ENCODE results near the gene C1orf21. TPM values are rescaled to one million over a fixed set of nuclear protein-coding genes. Genes with fewer than 3 reads are reported as not detected.
A peak's percentile ranks its signal among the peaks of the same experiment; 100 is the strongest.

C1orf21 gene
- total RNA-seq, 1 experiment from 2014 or later: 7.5 TPM

GRCh38 chr1:184370850-184371249 lies 16.0 kb upstream of the C1orf21 start:
- Histone ChIP-seq H3K27ac (no peak overlapping the region), H3K4me1 (no peaks in the 10 kb centered on the region), H3K4me3 (no peak overlapping the region), H3K9me3 (replicated peaks) (no peaks in the 10 kb centered on the region), H3K36me3 (no peaks in the 10 kb centered on the region), H3K27me3 (no peaks in the 10 kb centered on the region)
- no peak for DNase-seq

GRCh38 chr1:184373155-184373554 lies 13.7 kb upstream of the C1orf21 start:
- peak; percentile 9 to 16 for DNase-seq
- Histone ChIP-seq H3K27ac (no peak overlapping the region), H3K4me1 (no peaks in the 10 kb centered on the region), H3K9me3 (replicated peaks) (no peaks in the 10 kb centered on the region), H3K27me3 (no peaks in the 10 kb centered on the region), H3K4me3 (no peak overlapping the region), H3K36me3 (no peaks in the 10 kb centered on the region)

- Histone ChIP-seq H3K4me3 (no peak overlapping the region), H3K4me1 (no peaks in the 10 kb centered on the region), H3K27me3 (no peaks in the 10 kb centered on the region), H3K27ac (no peak overlapping the region), H3K9me3 (replicated peaks) (no peaks in the 10 kb centered on the region), H3K36me3 (no peaks in the 10 kb centered on the region)
- no peak for DNase-seq
Measured at GRCh38 chr1:184376369-184376768, 10.5 kb upstream of the C1orf21 start.

GRCh38 chr1:184379111-184379752 lies 7.6 kb upstream of the C1orf21 start:
- no peak overlapping the region for H3K4me3 ChIP-seq
- no peaks in the 10 kb centered on the region for H3K9me3 ChIP-seq (replicated peaks)
- H3K27ac ChIP-seq: no peak overlapping the region
- H3K4me1 ChIP-seq: no peaks in the 10 kb centered on the region
- no peaks in the 10 kb centered on the region; the same call in 1 of the 2 replicates for H3K27me3 ChIP-seq
- DNase-seq: no peak
- H3K36me3 ChIP-seq: no peaks in the 10 kb centered on the region

DNA sequence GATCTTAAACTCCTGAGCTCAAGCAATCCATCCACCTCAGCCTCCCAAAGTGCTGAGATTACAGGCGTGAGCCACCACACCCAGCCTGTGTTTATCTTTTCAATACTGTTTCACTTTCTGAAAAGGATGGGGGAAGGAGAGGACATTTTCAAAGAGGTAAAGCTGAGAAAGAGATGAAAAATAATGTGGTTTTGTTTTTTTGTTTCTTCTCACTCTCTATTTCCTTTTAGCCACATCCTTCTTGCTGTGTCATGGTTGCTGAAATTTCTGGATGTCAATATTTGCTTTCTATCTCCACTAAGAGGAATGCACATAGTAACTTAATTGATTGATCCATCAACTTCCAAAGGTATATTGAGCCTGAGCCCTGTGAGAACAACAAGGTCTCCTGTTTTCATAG lies 6.4 kb upstream of the C1orf21 start:
- H3K36me3 ChIP-seq: no peaks in the 10 kb centered on the region

GRCh38 chr1:184383772-184384323 lies 3.0 kb upstream of the C1orf21 start:
- Histone ChIP-seq H3K27ac (no peak overlapping the region), H3K4me3 (no peak overlapping the region), H3K27me3 (no peaks in the 10 kb centered on the region; the same call in 1 of the 2 replicates), H3K36me3 (no peaks in the 10 kb centered on the region), H3K9me3 (replicated peaks) (no peaks in the 10 kb centered on the region), H3K4me1 (no peaks in the 10 kb centered on the region; the same call in 1 of the 2 replicates)
- no peak for DNase-seq

More for the DNA sequence above, 6.4 kb upstream of the C1orf21 start:
- Histone ChIP-seq H3K27me3 (no peaks in the 10 kb centered on the region; the same call in 1 of the 2 replicates), H3K4me3 (no peak overlapping the region), H3K4me1 (no peaks in the 10 kb centered on the region), H3K27ac (no peak overlapping the region), H3K9me3 (replicated peaks) (no peaks in the 10 kb centered on the region)
- DNase-seq: no peak

GRCh38 chr1:184385865-184386311 lies 941 bp upstream of the C1orf21 start:
- Histone ChIP-seq H3K27ac (no peak overlapping the region; the same call in 1 of the 2 replicates), H3K9me3 (replicated peaks) (no peaks in the 10 kb centered on the region)
- no peak for DNase-seq

GRCh38 chr1:184387069-184387475 lies 243 bp downstream of the C1orf21 start:
- H3K27ac ChIP-seq: no peak overlapping the region

More at GRCh38 chr1:184385865-184386311, 941 bp upstream of the C1orf21 start:
- Histone ChIP-seq H3K27me3 (no peaks in the 10 kb centered on the region; the same call in 1 of the 2 replicates), H3K4me1 (no peaks in the 10 kb centered on the region; the same call in 1 of the 2 replicates), H3K4me3 (peak overlapping the region; percentile 71), H3K36me3 (no peaks in the 10 kb centered on the region)

DNA sequence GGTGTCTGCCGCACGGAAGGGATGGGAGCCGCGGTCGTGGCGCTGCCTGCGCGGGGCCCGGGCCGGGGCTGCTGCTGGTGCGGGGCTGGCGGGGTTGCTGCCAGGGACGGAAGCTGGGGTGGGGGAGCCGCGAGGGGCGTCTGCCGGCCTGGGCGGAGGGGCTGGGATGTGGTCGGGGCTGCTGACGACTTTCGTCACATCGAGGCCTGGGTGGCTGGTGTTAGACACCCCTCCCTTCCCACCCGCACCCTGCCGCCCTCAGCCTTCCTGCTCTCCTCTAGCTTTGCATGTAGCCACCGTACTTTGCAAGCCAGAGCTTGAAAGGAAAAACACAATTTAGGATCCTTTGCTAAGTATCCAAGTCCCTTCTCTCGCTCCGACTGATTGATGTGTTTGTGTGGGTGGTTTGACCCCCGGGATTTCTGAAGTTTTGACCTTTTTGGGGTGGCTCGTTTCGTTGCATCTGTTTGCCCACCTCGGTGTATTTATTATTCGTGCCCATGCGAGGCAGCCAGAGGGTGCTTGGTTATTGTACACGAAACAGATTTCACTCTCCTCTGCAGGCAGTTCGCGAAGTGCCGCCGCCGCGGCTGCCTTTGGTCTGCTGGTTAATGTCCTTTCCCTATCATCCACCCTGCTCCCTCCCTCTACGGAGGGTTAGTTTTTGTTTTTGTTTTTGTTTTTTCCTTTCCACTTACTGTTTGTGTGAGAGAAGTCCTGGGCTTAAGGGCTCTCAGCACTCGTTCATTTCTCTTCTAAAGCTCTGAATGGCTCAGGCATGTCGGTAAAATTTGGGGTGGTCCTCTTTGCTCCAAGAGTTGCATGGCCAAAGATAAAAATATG lies 868 bp downstream of the C1orf21 start:
- peak; percentile 22 to 32 for DNase-seq
- H3K4me1 ChIP-seq: no peaks in the 10 kb centered on the region; the same call in 1 of the 2 replicates

More at GRCh38 chr1:184387069-184387475, 243 bp downstream of the C1orf21 start:
- Histone ChIP-seq H3K4me1 (no peaks in the 10 kb centered on the region; the same call in 1 of the 2 replicates), H3K36me3 (no peaks in the 10 kb centered on the region), H3K9me3 (replicated peaks) (no peaks in the 10 kb centered on the region), H3K27me3 (no peaks in the 10 kb centered on the region; the same call in 1 of the 2 replicates), H3K4me3 (peak overlapping the region; percentile 71)
- DNase-seq: peak in 1 of 2 experiments; percentile 2

GRCh38 chr1:184388319-184388889 lies 1.6 kb downstream of the C1orf21 start:
- peak in 1 of 2 experiments; percentile 9 for DNase-seq
- H3K4me1 ChIP-seq: no peaks in the 10 kb centered on the region; the same call in 1 of the 2 replicates
- H3K27me3 ChIP-seq: no peaks in the 10 kb centered on the region; the same call in 1 of the 2 replicates
- H3K36me3 ChIP-seq: no peaks in the 10 kb centered on the region
- H3K9me3 ChIP-seq (replicated peaks): no peaks in the 10 kb centered on the region
- peak overlapping the region; percentile 71 for H3K4me3 ChIP-seq
- H3K27ac ChIP-seq: no peak overlapping the region

More for the DNA sequence above, 868 bp downstream of the C1orf21 start:
- no peaks in the 10 kb centered on the region for H3K9me3 ChIP-seq (replicated peaks)
- H3K27me3 ChIP-seq: no peaks in the 10 kb centered on the region; the same call in 1 of the 2 replicates
- no peaks in the 10 kb centered on the region for H3K36me3 ChIP-seq
- peak overlapping the region; percentile 71 for H3K4me3 ChIP-seq
- H3K27ac ChIP-seq: no peak overlapping the region

- H3K36me3 ChIP-seq: no peaks in the 10 kb centered on the region
- DNase-seq: no peak
- H3K4me1 ChIP-seq: no peaks in the 10 kb centered on the region; the same call in 1 of the 2 replicates
- H3K4me3 ChIP-seq: no peak overlapping the region
- H3K27me3 ChIP-seq: no peaks in the 10 kb centered on the region; the same call in 1 of the 2 replicates
- no peak overlapping the region for H3K27ac ChIP-seq
- H3K9me3 ChIP-seq (replicated peaks): no peaks in the 10 kb centered on the region
Measured at GRCh38 chr1:184388971-184389370, 2.1 kb downstream of the C1orf21 start.

DNA sequence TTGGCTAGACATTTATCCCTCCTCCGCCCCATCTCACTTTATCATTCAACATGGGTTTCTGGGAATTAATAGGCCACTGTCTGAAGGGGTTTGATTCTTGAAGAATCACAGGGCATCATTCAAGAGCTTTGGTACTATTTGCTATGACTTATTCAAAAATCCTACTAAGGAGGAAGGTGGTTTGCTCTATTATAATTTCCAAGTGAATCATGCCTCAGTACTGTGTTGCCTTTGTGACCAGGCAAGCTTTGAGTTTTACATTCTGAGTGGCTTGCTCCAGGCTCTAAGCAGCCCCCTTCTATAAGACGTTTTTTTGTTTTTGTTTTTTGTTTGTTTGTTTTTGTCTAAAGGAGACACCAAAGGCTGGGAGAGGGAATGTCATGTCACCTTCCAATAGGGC lies 2.6 kb downstream of the C1orf21 start:
- Histone ChIP-seq H3K27ac (no peak overlapping the region), H3K4me1 (no peaks in the 10 kb centered on the region; the same call in 1 of the 2 replicates), H3K9me3 (replicated peaks) (no peaks in the 10 kb centered on the region), H3K27me3 (no peaks in the 10 kb centered on the region; the same call in 1 of the 2 replicates), H3K36me3 (no peaks in the 10 kb centered on the region), H3K4me3 (no peak overlapping the region)
- no peak for DNase-seq

GRCh38 chr1:184390889-184391288 lies 4.1 kb downstream of the C1orf21 start:
- no peak for DNase-seq
- Histone ChIP-seq H3K4me3 (no peak overlapping the region), H3K9me3 (replicated peaks) (no peaks in the 10 kb centered on the region), H3K4me1 (no peaks in the 10 kb centered on the region; the same call in 1 of the 2 replicates), H3K27me3 (no peaks in the 10 kb centered on the region; the same call in 1 of the 2 replicates), H3K27ac (no peak overlapping the region), H3K36me3 (no peaks in the 10 kb centered on the region)

DNA sequence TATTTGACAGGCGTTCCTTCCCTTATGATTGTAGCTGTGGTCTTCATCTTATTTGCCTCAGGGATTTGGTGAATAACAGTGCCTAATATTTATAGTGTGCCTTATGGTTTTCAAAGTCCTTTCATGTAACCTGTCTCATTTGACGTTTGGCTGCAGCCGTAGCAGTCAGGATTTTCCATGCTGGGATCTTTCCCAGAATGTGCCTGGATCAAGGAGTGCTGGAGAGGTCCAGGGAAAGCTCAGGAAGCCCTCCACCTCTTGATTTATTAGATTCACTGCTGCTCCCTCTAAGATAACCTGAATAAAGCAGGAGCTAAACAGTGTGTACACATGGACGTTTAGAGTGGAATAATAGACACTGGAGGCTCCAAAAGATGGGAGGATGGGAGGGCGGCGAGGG lies 5.2 kb downstream of the C1orf21 start:
- Histone ChIP-seq H3K36me3 (no peaks in the 10 kb centered on the region), H3K4me1 (no peaks in the 10 kb centered on the region)
- no peak for DNase-seq

More for the DNA sequence above, 5.2 kb downstream of the C1orf21 start:
- no peaks in the 10 kb centered on the region for H3K27me3 ChIP-seq
- H3K4me3 ChIP-seq: no peak overlapping the region
- no peak overlapping the region for H3K27ac ChIP-seq
- no peaks in the 10 kb centered on the region for H3K9me3 ChIP-seq (replicated peaks)

Measured in SJCRH30 (cell line).